Measurements from ENCODE around the gene ZNF682.
"Not testable (repeated sequence)": the region's sequence is repeated elsewhere in the genome, so short reads cannot be mapped to it uniquely, and the experiment has no call there.

DNA sequence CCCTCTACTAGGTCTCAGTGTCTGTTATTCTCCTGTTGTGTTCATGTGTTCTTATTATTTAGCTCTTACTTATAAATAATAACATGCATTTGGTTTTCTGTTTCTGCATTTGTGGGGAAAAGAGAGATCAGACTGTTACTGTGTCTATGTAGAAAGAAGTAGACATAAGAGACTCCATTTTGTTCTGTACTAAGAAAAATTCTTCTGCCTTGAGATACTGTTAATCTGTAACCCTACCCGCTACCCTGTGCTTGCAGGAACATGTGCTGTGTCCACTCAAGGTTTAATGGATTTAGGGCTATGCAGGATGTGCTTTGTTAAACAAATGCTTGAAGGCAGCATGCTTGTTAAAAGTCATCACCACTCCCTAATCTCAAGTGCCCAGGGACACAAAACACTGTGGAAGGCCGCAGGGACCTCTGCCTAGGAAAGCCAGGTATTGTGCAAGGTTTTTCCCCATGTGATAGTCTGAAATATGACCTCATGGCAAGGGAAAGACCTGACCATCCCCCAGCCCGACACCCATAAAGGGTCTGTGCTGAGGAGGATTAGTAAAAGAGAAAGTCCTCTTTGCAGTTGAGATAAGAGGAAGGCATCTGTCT lies 43.0 kb upstream of the ZNF682 start:
- TF ChIP-seq, protein P1, sequence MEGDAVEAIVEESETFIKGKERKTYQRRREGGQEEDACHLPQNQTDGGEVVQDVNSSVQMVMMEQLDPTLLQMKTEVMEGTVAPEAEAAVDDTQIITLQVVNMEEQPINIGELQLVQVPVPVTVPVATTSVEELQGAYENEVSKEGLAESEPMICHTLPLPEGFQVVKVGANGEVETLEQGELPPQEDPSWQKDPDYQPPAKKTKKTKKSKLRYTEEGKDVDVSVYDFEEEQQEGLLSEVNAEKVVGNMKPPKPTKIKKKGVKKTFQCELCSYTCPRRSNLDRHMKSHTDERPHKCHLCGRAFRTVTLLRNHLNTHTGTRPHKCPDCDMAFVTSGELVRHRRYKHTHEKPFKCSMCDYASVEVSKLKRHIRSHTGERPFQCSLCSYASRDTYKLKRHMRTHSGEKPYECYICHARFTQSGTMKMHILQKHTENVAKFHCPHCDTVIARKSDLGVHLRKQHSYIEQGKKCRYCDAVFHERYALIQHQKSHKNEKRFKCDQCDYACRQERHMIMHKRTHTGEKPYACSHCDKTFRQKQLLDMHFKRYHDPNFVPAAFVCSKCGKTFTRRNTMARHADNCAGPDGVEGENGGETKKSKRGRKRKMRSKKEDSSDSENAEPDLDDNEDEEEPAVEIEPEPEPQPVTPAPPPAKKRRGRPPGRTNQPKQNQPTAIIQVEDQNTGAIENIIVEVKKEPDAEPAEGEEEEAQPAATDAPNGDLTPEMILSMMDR (IDR thresholded peaks at IDR 0.05): not testable (repeated sequence)
- not testable (repeated sequence) for TF ChIP-seq POLR2A (IDR thresholded peaks at IDR 0.05)
